Measurements from ENCODE around the gene ZNF37A. TPM values are rescaled to one million over a fixed set of nuclear protein-coding genes. Genes with fewer than 3 reads are reported as not detected.

The ZNF37A gene
- total and polyA plus RNA-seq, 10 of the 15 experiments (the other 5 are each of a cell fraction or from before 2014, with no cell fraction given) = 3.3 to 24.2 (median 12.1) TPM

DNA sequence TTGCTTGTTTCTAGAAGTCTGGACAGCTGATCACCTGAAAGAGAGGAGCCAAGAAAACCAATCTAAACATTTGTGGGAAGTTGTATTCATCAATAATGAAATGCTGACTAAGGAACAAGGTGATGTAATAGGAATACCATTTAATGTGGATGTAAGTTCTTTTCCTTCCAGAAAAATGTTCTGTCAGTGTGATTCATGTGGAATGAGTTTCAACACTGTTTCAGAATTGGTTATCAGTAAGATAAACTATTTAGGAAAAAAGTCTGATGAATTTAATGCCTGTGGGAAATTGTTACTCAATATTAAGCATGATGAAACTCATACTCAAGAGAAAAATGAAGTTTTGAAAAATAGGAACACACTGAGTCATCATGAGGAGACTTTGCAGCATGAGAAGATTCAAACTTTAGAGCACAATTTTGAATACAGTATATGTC, 39.8 kb upstream of the ZNF37A start:
- peak; percentile 75 for FAIRE-seq
- Histone ChIP-seq H4K20me1 (ENCODE audit: control insufficient read depth, insufficient read depth) (no peaks in the 10 kb centered on the region), H3K27me3 (replicated peaks in 1 of 2; ENCODE audit: control insufficient read depth in 2 of 2, insufficient read depth in 2 of 2, low read length in 1 of 2) (no peaks in the 10 kb centered on the region), H2AFZ (ENCODE audit: control insufficient read depth, low read depth, low read length) (no peak overlapping the region), H3K79me2 (ENCODE audit: control insufficient read depth, insufficient read depth, low read length) (no peaks in the 10 kb centered on the region), H3K9me3 (replicated peaks; ENCODE audit: control insufficient read depth, insufficient read depth, low read length) (peaks cover 39% of the 10 kb centered on the region), H3K4me1 (ENCODE audit: control insufficient read depth, insufficient read depth, low read length) (no peaks in the 10 kb centered on the region), H3K27ac (ENCODE audit: control insufficient read depth, insufficient read depth) (no peak overlapping the region), H3K4me2 (ENCODE audit: control insufficient read depth, insufficient read depth) (no peak overlapping the region), H3K9ac (ENCODE audit: control insufficient read depth, insufficient read depth, low read length) (no peak overlapping the region), H3K4me3 (no peak overlapping the region), H3K36me3 (ENCODE audit: control insufficient read depth in 2 of 2, insufficient read depth in 2 of 2, low read length in 1 of 2) (peaks cover 0 to 18% of the 10 kb centered on the region in 2 experiments; a peak in 2 of 4 replicates)
- no peak for DNase-seq (ENCODE audit: low read depth, low spot score)
- no TSS peak for BruUV-seq (replicated peaks)
- in situ Hi-C loops (cut with MboI) = no loop called here
- SMC1A ChIA-PET (ENCODE audit: uncharacterized antibody, unreplicated experiment) = no interaction called here
- ATAC-seq = no peak
- TF ChIP-seq RBBP5 (conservative IDR thresholded peaks at IDR 0.05) = no peak
- no peak for TF ChIP-seq ZNF207 (IDR thresholded peaks at IDR 0.05; ENCODE audit: borderline replicate concordance)
- no peak for TF ChIP-seq NR2F1 (conservative IDR thresholded peaks at IDR 0.05)
- TF ChIP-seq, protein P1, sequence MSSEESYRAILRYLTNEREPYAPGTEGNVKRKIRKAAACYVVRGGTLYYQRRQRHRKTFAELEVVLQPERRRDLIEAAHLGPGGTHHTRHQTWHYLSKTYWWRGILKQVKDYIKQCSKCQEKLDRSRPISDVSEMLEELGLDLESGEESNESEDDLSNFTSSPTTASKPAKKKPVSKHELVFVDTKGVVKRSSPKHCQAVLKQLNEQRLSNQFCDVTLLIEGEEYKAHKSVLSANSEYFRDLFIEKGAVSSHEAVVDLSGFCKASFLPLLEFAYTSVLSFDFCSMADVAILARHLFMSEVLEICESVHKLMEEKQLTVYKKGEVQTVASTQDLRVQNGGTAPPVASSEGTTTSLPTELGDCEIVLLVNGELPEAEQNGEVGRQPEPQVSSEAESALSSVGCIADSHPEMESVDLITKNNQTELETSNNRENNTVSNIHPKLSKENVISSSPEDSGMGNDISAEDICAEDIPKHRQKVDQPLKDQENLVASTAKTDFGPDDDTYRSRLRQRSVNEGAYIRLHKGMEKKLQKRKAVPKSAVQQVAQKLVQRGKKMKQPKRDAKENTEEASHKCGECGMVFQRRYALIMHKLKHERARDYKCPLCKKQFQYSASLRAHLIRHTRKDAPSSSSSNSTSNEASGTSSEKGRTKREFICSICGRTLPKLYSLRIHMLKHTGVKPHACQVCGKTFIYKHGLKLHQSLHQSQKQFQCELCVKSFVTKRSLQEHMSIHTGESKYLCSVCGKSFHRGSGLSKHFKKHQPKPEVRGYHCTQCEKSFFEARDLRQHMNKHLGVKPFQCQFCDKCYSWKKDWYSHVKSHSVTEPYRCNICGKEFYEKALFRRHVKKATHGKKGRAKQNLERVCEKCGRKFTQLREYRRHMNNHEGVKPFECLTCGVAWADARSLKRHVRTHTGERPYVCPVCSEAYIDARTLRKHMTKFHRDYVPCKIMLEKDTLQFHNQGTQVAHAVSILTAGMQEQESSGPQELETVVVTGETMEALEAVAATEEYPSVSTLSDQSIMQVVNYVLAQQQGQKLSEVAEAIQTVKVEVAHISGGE (CRISPR knock-in tag; IDR thresholded peaks at IDR 0.05) = no peak
- TF ChIP-seq FOS (IDR thresholded peaks at IDR 0.05; ENCODE audit: borderline replicate concordance, extremely low read depth, insufficient read length) = no peak
- no peak for TF ChIP-seq NBN (IDR thresholded peaks at IDR 0.05)
- TF ChIP-seq TCF7 (IDR thresholded peaks at IDR 0.05; ENCODE audit: borderline replicate concordance) = no peak
- no peak for TF ChIP-seq YBX1 (IDR thresholded peaks at IDR 0.05)
- TF ChIP-seq, protein P2, sequence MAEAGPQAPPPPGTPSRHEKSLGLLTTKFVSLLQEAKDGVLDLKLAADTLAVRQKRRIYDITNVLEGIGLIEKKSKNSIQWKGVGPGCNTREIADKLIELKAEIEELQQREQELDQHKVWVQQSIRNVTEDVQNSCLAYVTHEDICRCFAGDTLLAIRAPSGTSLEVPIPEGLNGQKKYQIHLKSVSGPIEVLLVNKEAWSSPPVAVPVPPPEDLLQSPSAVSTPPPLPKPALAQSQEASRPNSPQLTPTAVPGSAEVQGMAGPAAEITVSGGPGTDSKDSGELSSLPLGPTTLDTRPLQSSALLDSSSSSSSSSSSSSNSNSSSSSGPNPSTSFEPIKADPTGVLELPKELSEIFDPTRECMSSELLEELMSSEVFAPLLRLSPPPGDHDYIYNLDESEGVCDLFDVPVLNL (IDR thresholded peaks at IDR 0.05; ENCODE audit: low read depth, low read length) = no peak
- TF ChIP-seq, protein P3, sequence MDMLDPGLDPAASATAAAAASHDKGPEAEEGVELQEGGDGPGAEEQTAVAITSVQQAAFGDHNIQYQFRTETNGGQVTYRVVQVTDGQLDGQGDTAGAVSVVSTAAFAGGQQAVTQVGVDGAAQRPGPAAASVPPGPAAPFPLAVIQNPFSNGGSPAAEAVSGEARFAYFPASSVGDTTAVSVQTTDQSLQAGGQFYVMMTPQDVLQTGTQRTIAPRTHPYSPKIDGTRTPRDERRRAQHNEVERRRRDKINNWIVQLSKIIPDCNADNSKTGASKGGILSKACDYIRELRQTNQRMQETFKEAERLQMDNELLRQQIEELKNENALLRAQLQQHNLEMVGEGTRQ (IDR thresholded peaks at IDR 0.05; ENCODE audit: borderline replicate concordance, low read depth, low read length) = no peak
- RAD21 ChIA-PET (ENCODE audit: unreplicated experiment) = no interaction called here
- CTCF ChIA-PET = no interaction called here
- intact Hi-C loops (cut with micrococcal nuclease; ENCODE audit: unreplicated experiment) = no loop called here
- POLR2A ChIA-PET = no interaction called here

Measured in GM12878 (cell line).